GM19463 (cell line): ENCODE measurements around the gene ZNF655.
"Not testable (repeated sequence)": the region's sequence is repeated elsewhere in the genome, so short reads cannot be mapped to it uniquely, and the experiment has no call there.

Experiments used
- ATAC-seq: cut with Tn5 transposase; IDR thresholded peaks from one replicate; pipeline ENCODE4 v1.9.1; 2021; ENCODE audit warnings: mild to moderate bottlenecking, moderate library complexity; ENCODE audit not compliant: unreplicated experiment

The ZNF655 gene

GRCh38 chr7:99558306-99559174 is at the start of gene ZNF655:
Gene ZNF655 (plus strand): TSS chr7:99558642. CDS start chr7:99560560, 1,918 bp downstream.
- peak; percentile 84 for ATAC-seq

- ATAC-seq: no peak
Observed at GRCh38 chr7:99514050-99514449, 44.4 kb upstream of the ZNF655 start.

GRCh38 chr7:99521399-99521798 is 37.0 kb upstream of the ZNF655 start:
- no peak for ATAC-seq

GRCh38 chr7:99525713-99526440 is 32.6 kb upstream of the ZNF655 start:
- ATAC-seq: no peak

GRCh38 chr7:99531354-99531765 is 27.1 kb upstream of the ZNF655 start:
- no peak for ATAC-seq

GRCh38 chr7:99535667-99536066 is 22.8 kb upstream of the ZNF655 start:
- ATAC-seq: no peak

- no peak for ATAC-seq
Observed at GRCh38 chr7:99539213-99539811, 19.1 kb upstream of the ZNF655 start.

- ATAC-seq: no peak
Observed at GRCh38 chr7:99540542-99540941, 17.9 kb upstream of the ZNF655 start.

GRCh38 chr7:99541212-99541611 is 17.2 kb upstream of the ZNF655 start:
- ATAC-seq: no peak

GRCh38 chr7:99543081-99543671 is 15.3 kb upstream of the ZNF655 start:
- ATAC-seq: no peak

GRCh38 chr7:99543916-99544315 is 14.5 kb upstream of the ZNF655 start:
- no peak for ATAC-seq

GRCh38 chr7:99545308-99545707 is 13.1 kb upstream of the ZNF655 start:
- ATAC-seq: not testable (repeated sequence)

GRCh38 chr7:99549545-99549944 is 8.9 kb upstream of the ZNF655 start:
- not testable (repeated sequence) for ATAC-seq

- ATAC-seq: no peak
Observed at GRCh38 chr7:99551334-99551733, 7.1 kb upstream of the ZNF655 start.

- ATAC-seq: peak; percentile 100
Observed at GRCh38 chr7:99551767-99552463, 6.5 kb upstream of the ZNF655 start, which contains the start of gene FAM200A. Gene FAM200A (minus strand): TSS chr7:99552114. CDS start chr7:99548407, 3,707 bp downstream.

- ATAC-seq: no peak
Observed at GRCh38 chr7:99553039-99553438, 5.4 kb upstream of the ZNF655 start.

GRCh38 chr7:99554939-99555338 is 3.5 kb upstream of the ZNF655 start:
- ATAC-seq: no peak

- no peak for ATAC-seq
Observed at GRCh38 chr7:99557196-99557607, 1.2 kb upstream of the ZNF655 start.

GRCh38 chr7:99557940-99558305 is 519 bp upstream of the ZNF655 start:
- ATAC-seq: peak; percentile 35

- no peak for ATAC-seq
Observed at GRCh38 chr7:99559175-99559915, 903 bp downstream of the ZNF655 start.
